Measurements from ENCODE around the gene SCN5A.

- TF ChIP-seq CTCF (IDR thresholded peaks at IDR 0.05) (no peak), POLR2A (IDR thresholded peaks at IDR 0.05) (no peak)
These were observed 76.4 kb downstream of the SCN5A start for GRCh38 chr3:38573111-38573510.
